Neural cell (in vitro differentiated cells): ENCODE data around the gene PRKCE. TPM values are rescaled to one million over a fixed set of nuclear protein-coding genes. Genes with fewer than 3 reads are reported as not detected.

Source experiments
- H2AFZ ChIP-seq: fragments of 200-600, 300-800 bp; sonication (generic), shearing (Covaris generic); 2 replicates; pipeline ENCODE4 v1.6.0; 2014; ENCODE audit warnings: low read depth, mild to moderate bottlenecking, antibody characterized with exemption, low read length, moderate library complexity
- H3F3A ChIP-seq: fragments of 200-600 bp; shearing (Covaris generic); 2 replicates; pipeline ENCODE4 v1.6.1; 2016; ENCODE audit warnings: mild to moderate bottlenecking, moderate library complexity, mixed read lengths, antibody characterized with exemption, low read length; ENCODE audit not compliant: insufficient read depth, poor library complexity, severe bottlenecking
- H3K27ac ChIP-seq: fragments of 200-600, 300-800 bp; sonication (generic), shearing (Covaris generic); 2 replicates; pipeline ENCODE4 v1.5.1; 2014; ENCODE audit warnings: mild to moderate bottlenecking, low read length, moderate library complexity
- H3K27me3 ChIP-seq: fragments of 300-800, 200-600 bp; sonication (generic), shearing (Covaris generic); 2 replicates; pipeline ENCODE4 v1.6.0; 2014; ENCODE audit warnings: mild to moderate bottlenecking, low read depth, low read length, moderate library complexity; ENCODE audit not compliant: insufficient read depth
- H3K36me3 ChIP-seq: fragments of 300-800, 200-600 bp; sonication (generic), shearing (Covaris generic); 2 replicates; pipeline ENCODE4 v1.5.1; 2014; ENCODE audit warnings: mild to moderate bottlenecking, antibody characterized with exemption, low read length, moderate library complexity; ENCODE audit not compliant: insufficient read depth
- H3K4me2 ChIP-seq: fragments of 300-800, 200-600 bp; sonication (generic), shearing (Covaris generic); 2 replicates; pipeline ENCODE4 v1.6.0; 2014; ENCODE audit warnings: mild to moderate bottlenecking, low read length
- H3K4me3 ChIP-seq: fragments of 300-800, 200-600 bp; sonication (generic), shearing (Covaris generic); 2 replicates; pipeline ENCODE4 v1.5.1; 2014; ENCODE audit warnings: mild to moderate bottlenecking, low read length, moderate library complexity
- H3K79me2 ChIP-seq: fragments of 200-600 bp; shearing (Covaris generic); replicated peaks from 2 replicates; pipeline ENCODE4 v1.6.0; 2014; ENCODE audit warnings: mild to moderate bottlenecking, low read length, moderate library complexity; ENCODE audit not compliant: insufficient read depth
- H3K9ac ChIP-seq: fragments of 300-800, 200-600 bp; sonication (generic), shearing (Covaris generic); 2 replicates; pipeline ENCODE4 v1.6.1; 2016; ENCODE audit warnings: mild to moderate bottlenecking, low read length, mixed read lengths
- H3K9me2 ChIP-seq: fragments of 200-600 bp; shearing (Covaris generic); 2 replicates; pipeline ENCODE4 v1.6.1; 2016; ENCODE audit warnings: mild to moderate bottlenecking, low read length, mixed read lengths; ENCODE audit not compliant: insufficient read depth
- H3K9me3 ChIP-seq: fragments of 200-600, 300-800 bp; sonication (generic), shearing (Covaris generic); 2 replicates; pipeline ENCODE4 v1.6.1; 2016; ENCODE audit warnings: mild to moderate bottlenecking, mixed run types, low read length, moderate library complexity, mixed read lengths
- H4K20me1 ChIP-seq: fragments of 200-600 bp; shearing (Covaris generic); 2 replicates; pipeline ENCODE4 v1.6.1; 2016; ENCODE audit warnings: mild to moderate bottlenecking, mixed run types; ENCODE audit not compliant: insufficient read depth
- CTCF ChIP-seq: fragments of 450-650 bp; IDR thresholded peaks from 2 replicates; pipeline ENCODE4 v1.5.1; 2014; ENCODE audit warnings: antibody characterized with exemption, mild to moderate bottlenecking, moderate library complexity; ENCODE audit not compliant: poor library complexity, severe bottlenecking
- EP300 ChIP-seq: fragments of 450-650 bp; conservative IDR thresholded peaks from 2 replicates; pipeline ENCODE4 v1.6.1; 2014; ENCODE audit warnings: antibody characterized with exemption, mild to moderate bottlenecking, moderate library complexity; ENCODE audit not compliant: poor library complexity, severe bottlenecking
- EZH2 ChIP-seq: fragments of 200-600, 300-800 bp; shearing (Covaris generic), sonication (generic); IDR thresholded peaks from 2 replicates; pipeline ENCODE4 v1.6.1; 2014; ENCODE audit warnings: antibody characterized with exemption, low read length, borderline replicate concordance, mild to moderate bottlenecking; ENCODE audit not compliant: insufficient read depth, poor library complexity, severe bottlenecking
- MXI1 ChIP-seq: fragments of 450-650 bp; conservative IDR thresholded peaks from 2 replicates; pipeline ENCODE4 v1.6.1; 2014; ENCODE audit warnings: antibody characterized with exemption, mild to moderate bottlenecking; ENCODE audit not compliant: poor library complexity, severe bottlenecking
- POLR2AphosphoS5 ChIP-seq: IDR thresholded peaks from 2 replicates; pipeline ENCODE4 v1.6.1; 2012
- RAD21 ChIP-seq: fragments of 450-650 bp; conservative IDR thresholded peaks from 2 replicates; pipeline ENCODE4 v1.6.1; 2014; ENCODE audit warnings: antibody characterized with exemption, mild to moderate bottlenecking, moderate library complexity
- SMC3 ChIP-seq: fragments of 450-650 bp; conservative IDR thresholded peaks from 2 replicates; pipeline ENCODE4 v1.6.1; 2014; ENCODE audit warnings: antibody characterized with exemption, mild to moderate bottlenecking, moderate library complexity; ENCODE audit not compliant: poor library complexity
- TAF1 ChIP-seq: IDR thresholded peaks from 2 replicates; pipeline ENCODE4 v1.6.1; 2012; ENCODE audit warnings: low read depth
- polyA plus RNA-seq: library from polyadenylated mRNA; depleted of rRNA; stranded (reverse); fragments of >200 nt; gene quantifications from 2 replicates; pipeline ENCODE4 v1.2.3, GENCODE V29; 2014
- TF ChIP-seq, protein P1 (sequence below): IDR thresholded peaks from 2 replicates; pipeline ENCODE4 v1.6.1; 2012; ENCODE audit warnings: borderline replicate concordance

Gene PRKCE
- polyA plus RNA-seq, 1 donor from 2014 or later: 5.4 TPM

DNA sequence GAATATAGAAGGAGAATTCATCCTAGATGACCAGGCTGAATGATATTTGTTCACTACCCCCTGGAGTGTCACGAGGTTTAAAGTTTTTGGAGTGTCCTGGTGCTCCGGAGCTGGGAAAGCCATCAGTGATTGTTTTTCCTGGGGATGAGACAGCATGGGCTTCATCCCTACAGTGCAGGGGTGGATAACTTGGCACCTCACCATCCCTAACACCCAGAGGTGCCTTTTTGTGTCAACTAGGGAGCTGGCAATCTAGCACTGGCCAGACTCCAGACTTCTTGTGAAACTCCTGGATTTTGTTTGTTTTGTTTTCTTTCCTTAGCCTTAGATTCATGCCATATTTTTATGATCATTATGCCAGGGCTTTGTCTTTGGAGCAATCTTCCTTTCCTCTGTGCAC, 164.8 kb downstream of the PRKCE start:
- Histone ChIP-seq H3K27ac (no peak overlapping the region), H3F3A (no peaks in the 10 kb centered on the region)

GRCh38 chr2:45818591-45818990, 167.1 kb downstream of the PRKCE start:
- no peaks in the 10 kb centered on the region for H3K36me3 ChIP-seq
- H2AFZ ChIP-seq: no peak overlapping the region
- H4K20me1 ChIP-seq: no peaks in the 10 kb centered on the region
- no peak overlapping the region for H3K9ac ChIP-seq
- no peaks in the 10 kb centered on the region for H3F3A ChIP-seq
- no peak overlapping the region for H3K4me3 ChIP-seq
- H3K9me2 ChIP-seq: no peaks in the 10 kb centered on the region
- H3K27me3 ChIP-seq: no peaks in the 10 kb centered on the region
- H3K9me3 ChIP-seq: no peaks in the 10 kb centered on the region
- no peaks in the 10 kb centered on the region for H3K79me2 ChIP-seq
- no peak overlapping the region for H3K27ac ChIP-seq
- H3K4me2 ChIP-seq: no peak overlapping the region
- TF ChIP-seq CTCF (no peak), RAD21 (no peak), TAF1 (no peak), SMC3 (no peak), MXI1 (no peak), EZH2 (no peak), POLR2AphosphoS5 (no peak), EP300 (no peak)
- TF ChIP-seq, protein P1, sequence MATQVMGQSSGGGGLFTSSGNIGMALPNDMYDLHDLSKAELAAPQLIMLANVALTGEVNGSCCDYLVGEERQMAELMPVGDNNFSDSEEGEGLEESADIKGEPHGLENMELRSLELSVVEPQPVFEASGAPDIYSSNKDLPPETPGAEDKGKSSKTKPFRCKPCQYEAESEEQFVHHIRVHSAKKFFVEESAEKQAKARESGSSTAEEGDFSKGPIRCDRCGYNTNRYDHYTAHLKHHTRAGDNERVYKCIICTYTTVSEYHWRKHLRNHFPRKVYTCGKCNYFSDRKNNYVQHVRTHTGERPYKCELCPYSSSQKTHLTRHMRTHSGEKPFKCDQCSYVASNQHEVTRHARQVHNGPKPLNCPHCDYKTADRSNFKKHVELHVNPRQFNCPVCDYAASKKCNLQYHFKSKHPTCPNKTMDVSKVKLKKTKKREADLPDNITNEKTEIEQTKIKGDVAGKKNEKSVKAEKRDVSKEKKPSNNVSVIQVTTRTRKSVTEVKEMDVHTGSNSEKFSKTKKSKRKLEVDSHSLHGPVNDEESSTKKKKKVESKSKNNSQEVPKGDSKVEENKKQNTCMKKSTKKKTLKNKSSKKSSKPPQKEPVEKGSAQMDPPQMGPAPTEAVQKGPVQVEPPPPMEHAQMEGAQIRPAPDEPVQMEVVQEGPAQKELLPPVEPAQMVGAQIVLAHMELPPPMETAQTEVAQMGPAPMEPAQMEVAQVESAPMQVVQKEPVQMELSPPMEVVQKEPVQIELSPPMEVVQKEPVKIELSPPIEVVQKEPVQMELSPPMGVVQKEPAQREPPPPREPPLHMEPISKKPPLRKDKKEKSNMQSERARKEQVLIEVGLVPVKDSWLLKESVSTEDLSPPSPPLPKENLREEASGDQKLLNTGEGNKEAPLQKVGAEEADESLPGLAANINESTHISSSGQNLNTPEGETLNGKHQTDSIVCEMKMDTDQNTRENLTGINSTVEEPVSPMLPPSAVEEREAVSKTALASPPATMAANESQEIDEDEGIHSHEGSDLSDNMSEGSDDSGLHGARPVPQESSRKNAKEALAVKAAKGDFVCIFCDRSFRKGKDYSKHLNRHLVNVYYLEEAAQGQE: no peak

More for the DNA sequence above, 164.8 kb downstream of the PRKCE start:
- no peak overlapping the region for H3K9ac ChIP-seq
- no peaks in the 10 kb centered on the region for H3K79me2 ChIP-seq
- H3K4me2 ChIP-seq: no peak overlapping the region
- no peaks in the 10 kb centered on the region for H4K20me1 ChIP-seq
- H3K27me3 ChIP-seq: no peaks in the 10 kb centered on the region
- H3K36me3 ChIP-seq: no peaks in the 10 kb centered on the region
- H2AFZ ChIP-seq: no peak overlapping the region
- H3K9me2 ChIP-seq: no peaks in the 10 kb centered on the region
- H3K4me3 ChIP-seq: no peak overlapping the region
- no peak for TF ChIP-seq EP300
- no peak for TF ChIP-seq CTCF
- TF ChIP-seq POLR2AphosphoS5: no peak
- TF ChIP-seq EZH2: no peak
- no peak for TF ChIP-seq MXI1
- TF ChIP-seq, protein P1: no peak
- no peak for TF ChIP-seq SMC3
- no peak for TF ChIP-seq RAD21
- TF ChIP-seq TAF1: no peak
- H3K9me3 ChIP-seq: no peaks in the 10 kb centered on the region
